ENCODE measurements around the gene MUC21. TPM values are rescaled to one million over a fixed set of nuclear protein-coding genes. Genes with fewer than 3 reads are reported as not detected.

Gene MUC21
- total RNA-seq, 3 donors from 2014 or later (not counting 1 experiment from before 2014, with no cell fraction given): not detected

- Histone ChIP-seq H3K4me1 (ENCODE audit: control insufficient read depth, insufficient read depth, low read length) (peaks cover 3% of the 10 kb centered on the region), H3K27ac (ENCODE audit: low read length) (no peak overlapping the region), H3K27me3 (ENCODE audit: control insufficient read depth, insufficient read depth, low read length) (no peaks in the 10 kb centered on the region), H3K36me3 (ENCODE audit: control insufficient read depth, insufficient read depth, low read length) (no peaks in the 10 kb centered on the region), H3K4me3 (ENCODE audit: low read length) (no peak overlapping the region), H3K9me3 (ENCODE audit: control insufficient read depth, insufficient read depth, low read length) (no peaks in the 10 kb centered on the region)
- no peak for DNase-seq
- 72% methylated on average over 12 of the region's 13 CpGs for WGBS (ENCODE audit: insufficient coverage)
- no peaks in the 10 kb centered on the region for H3K36me3 Mint-ChIP-seq
- intact Hi-C loops (cut with micrococcal nuclease): no loop called here
- no peak overlapping the region for H3K27ac Mint-ChIP-seq
- H3K4me3 Mint-ChIP-seq: no peak overlapping the region
- ATAC-seq: no peak
- peaks cover 5 to 19% of the 10 kb centered on the region in 2 donors for H3K27me3 Mint-ChIP-seq (ENCODE audit: low read depth in 2 of 2)
- no peaks in the 10 kb centered on the region for H3K9me3 Mint-ChIP-seq
- H3K4me1 Mint-ChIP-seq: no peaks in the 10 kb centered on the region
- no peak for TF ChIP-seq CTCF (IDR thresholded peaks at IDR 0.05)
Observed at GRCh38 chr6:31001281-31001888, 17.9 kb downstream of the MUC21 start.

DNA sequence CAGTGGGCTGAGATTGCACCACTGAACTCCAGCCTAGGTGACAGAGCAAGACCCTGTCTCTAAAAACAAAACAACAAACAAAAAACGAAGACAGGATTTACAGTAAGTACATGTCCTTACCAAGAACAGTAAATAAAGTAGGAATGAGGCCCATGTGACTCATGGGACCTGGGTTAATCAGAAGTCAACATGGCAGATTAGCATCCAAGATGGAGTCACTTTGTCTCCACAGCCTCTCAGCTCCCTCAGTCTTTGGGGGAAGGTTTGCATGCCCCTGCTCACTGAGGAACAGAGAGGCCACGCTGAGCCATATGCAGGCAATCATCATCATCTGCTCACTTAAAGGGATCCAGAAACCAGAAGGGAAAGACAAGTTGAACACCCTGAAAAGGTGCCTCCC, 19.0 kb downstream of the MUC21 start:
- Histone ChIP-seq H3K4me3 (ENCODE audit: low read length) (no peak overlapping the region), H3K36me3 (ENCODE audit: control insufficient read depth, insufficient read depth, low read length) (no peaks in the 10 kb centered on the region), H3K27ac (ENCODE audit: low read length) (no peak overlapping the region), H3K27me3 (ENCODE audit: control insufficient read depth, insufficient read depth, low read length) (no peaks in the 10 kb centered on the region), H3K4me1 (ENCODE audit: control insufficient read depth, insufficient read depth, low read length) (peaks cover 3% of the 10 kb centered on the region), H3K9me3 (ENCODE audit: control insufficient read depth, insufficient read depth, low read length) (no peaks in the 10 kb centered on the region)
- Mint-ChIP-seq H3K27me3 (ENCODE audit: low read depth in 2 of 2) (peaks cover 5 to 30% of the 10 kb centered on the region in 2 donors), H3K9me3 (no peaks in the 10 kb centered on the region), H3K36me3 (no peaks in the 10 kb centered on the region), H3K4me3 (no peak overlapping the region), H3K27ac (no peak overlapping the region), H3K4me1 (no peaks in the 10 kb centered on the region)
- no peak for TF ChIP-seq CTCF (IDR thresholded peaks at IDR 0.05)
- no peak for ATAC-seq
- WGBS (ENCODE audit: insufficient coverage): 77% methylated on average over 2 of the region's 2 CpGs
- intact Hi-C loops (cut with micrococcal nuclease): no loop called here
- no peak for DNase-seq

DNA sequence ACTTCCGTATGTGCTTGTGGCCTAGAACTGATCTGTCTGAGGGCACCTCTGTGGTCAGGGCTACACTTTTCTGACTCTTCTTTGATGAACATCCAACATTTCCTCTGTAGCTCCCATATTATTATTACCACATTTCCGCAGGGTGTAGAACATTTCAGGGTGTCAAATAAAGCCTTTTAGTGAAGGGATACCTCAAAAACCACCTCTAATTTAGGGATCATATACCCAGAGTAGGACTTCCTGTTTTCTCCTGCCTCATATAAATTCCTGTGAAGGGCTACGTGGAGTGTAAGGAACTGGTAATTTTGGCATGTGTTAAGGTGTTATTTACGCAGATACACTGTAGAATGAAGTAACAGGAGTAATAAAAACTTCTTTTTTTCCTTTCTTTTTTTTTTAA, 21.3 kb downstream of the MUC21 start:
- no peak for TF ChIP-seq CTCF (IDR thresholded peaks at IDR 0.05)
- no peaks in the 10 kb centered on the region for H3K4me1 Mint-ChIP-seq
- H3K9me3 Mint-ChIP-seq: no peaks in the 10 kb centered on the region
- ATAC-seq: no peak
- peaks cover 7 to 40% of the 10 kb centered on the region in 2 donors for H3K27me3 Mint-ChIP-seq (ENCODE audit: low read depth in 2 of 2)
- no peak for DNase-seq
- no peaks in the 10 kb centered on the region for H3K27me3 ChIP-seq (ENCODE audit: control insufficient read depth, insufficient read depth, low read length)
- no peaks in the 10 kb centered on the region for H3K36me3 Mint-ChIP-seq
- no peak overlapping the region for H3K27ac ChIP-seq (ENCODE audit: low read length)
- H3K36me3 ChIP-seq (ENCODE audit: control insufficient read depth, insufficient read depth, low read length): no peaks in the 10 kb centered on the region
- intact Hi-C loops (cut with micrococcal nuclease): no loop called here
- H3K4me3 Mint-ChIP-seq: no peak overlapping the region
- 74% methylated on average over 1 of the region's 4 CpGs for WGBS (ENCODE audit: insufficient coverage)
- H3K4me1 ChIP-seq (ENCODE audit: control insufficient read depth, insufficient read depth, low read length): peaks cover 3% of the 10 kb centered on the region
- H3K27ac Mint-ChIP-seq: no peak overlapping the region
- no peaks in the 10 kb centered on the region for H3K9me3 ChIP-seq (ENCODE audit: control insufficient read depth, insufficient read depth, low read length)
- H3K4me3 ChIP-seq (ENCODE audit: low read length): no peak overlapping the region
